HCT116 (cell line): Measurements from ENCODE around the gene P2RY13.

Source experiments
- JUND ChIP-seq: IDR thresholded peaks from 2 replicates; pipeline ENCODE4 v1.6.1; 2012
- POLR2AphosphoS5 ChIP-seq: IDR thresholded peaks from 2 replicates; pipeline ENCODE4 v1.6.1; 2011; ENCODE audit warnings: mild to moderate bottlenecking, low read depth, low read length, moderate library complexity
- TF ChIP-seq, protein P1 (sequence below), 3 experiments: fragments of 200-600 bp in 1 of 3; sonication (generic) in 1 of 3; IDR thresholded peaks in 2 of 3; conservative IDR thresholded peaks in 1 of 3; 2 replicates each; pipeline ENCODE4 v1.5.1; 2012 to 2017; ENCODE audit warnings: low read depth in 2 of 3, low read length in 2 of 3, antibody characterized with exemption in 1 of 3, borderline replicate concordance in 1 of 3, control low read depth in 1 of 3, mild to moderate bottlenecking in 1 of 3, mixed read lengths in 1 of 3, mixed run types in 1 of 3, moderate library complexity in 1 of 3; ENCODE audit not compliant: insufficient read depth in 1 of 3

DNA sequence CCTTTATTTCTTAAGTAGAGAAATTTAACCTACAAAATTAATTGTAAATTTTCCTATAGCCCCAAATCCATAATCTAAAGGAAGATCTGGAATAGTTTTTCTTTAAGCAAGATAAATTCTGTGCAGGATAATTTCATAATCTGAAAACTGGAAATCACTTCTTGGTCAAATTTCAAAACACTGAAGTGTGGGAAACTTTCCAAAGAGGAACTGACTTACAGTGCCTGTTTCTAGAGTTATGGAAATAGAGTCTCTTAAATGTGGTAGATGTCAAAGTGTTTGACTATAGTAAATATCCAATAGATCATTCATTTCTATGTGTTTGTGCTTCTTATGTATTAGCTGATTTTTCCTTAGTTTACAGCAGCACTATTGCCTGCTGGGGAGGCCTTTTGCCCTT, 1.6 kb upstream of the P2RY13 start:
- TF ChIP-seq, protein P1, sequence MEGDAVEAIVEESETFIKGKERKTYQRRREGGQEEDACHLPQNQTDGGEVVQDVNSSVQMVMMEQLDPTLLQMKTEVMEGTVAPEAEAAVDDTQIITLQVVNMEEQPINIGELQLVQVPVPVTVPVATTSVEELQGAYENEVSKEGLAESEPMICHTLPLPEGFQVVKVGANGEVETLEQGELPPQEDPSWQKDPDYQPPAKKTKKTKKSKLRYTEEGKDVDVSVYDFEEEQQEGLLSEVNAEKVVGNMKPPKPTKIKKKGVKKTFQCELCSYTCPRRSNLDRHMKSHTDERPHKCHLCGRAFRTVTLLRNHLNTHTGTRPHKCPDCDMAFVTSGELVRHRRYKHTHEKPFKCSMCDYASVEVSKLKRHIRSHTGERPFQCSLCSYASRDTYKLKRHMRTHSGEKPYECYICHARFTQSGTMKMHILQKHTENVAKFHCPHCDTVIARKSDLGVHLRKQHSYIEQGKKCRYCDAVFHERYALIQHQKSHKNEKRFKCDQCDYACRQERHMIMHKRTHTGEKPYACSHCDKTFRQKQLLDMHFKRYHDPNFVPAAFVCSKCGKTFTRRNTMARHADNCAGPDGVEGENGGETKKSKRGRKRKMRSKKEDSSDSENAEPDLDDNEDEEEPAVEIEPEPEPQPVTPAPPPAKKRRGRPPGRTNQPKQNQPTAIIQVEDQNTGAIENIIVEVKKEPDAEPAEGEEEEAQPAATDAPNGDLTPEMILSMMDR (IDR thresholded peaks at IDR 0.05 in 2 of 3, conservative IDR thresholded peaks at IDR 0.05 in 1 of 3; ENCODE audit: borderline replicate concordance in 1 of 3, insufficient read depth in 1 of 3, low read depth in 2 of 3, low read length in 2 of 3) = no peak
- TF ChIP-seq POLR2AphosphoS5 (no peak), JUND (no peak)
